ENCODE results near the gene GSTT4.

GRCh38 chr22:24010018-24010391 lies 4.8 kb upstream of the GSTT4 start:
- TF ChIP-seq EP300 (IDR thresholded peaks at IDR 0.05): no peak
- no peak for TF ChIP-seq POLR2AphosphoS5 (IDR thresholded peaks at IDR 0.05)
- TF ChIP-seq CTCF (IDR thresholded peaks at IDR 0.05): no peak

Measured in suprapubic skin (tissue), 4 donors.